CD4-positive, CD25-positive, alpha-beta regulatory T cell (primary cell): ENCODE data around the gene ENAM. TPM values are rescaled to one million over a fixed set of nuclear protein-coding genes. Genes with fewer than 3 reads are reported as not detected.
"Not testable (repeated sequence)": the region's sequence is repeated elsewhere in the genome, so short reads cannot be mapped to it uniquely, and the experiment has no call there.

ENCODE experiments used
- ATAC-seq, 2 donors: fragments of 150-1000 bp; cut with Tn5 transposase; one replicate each; pipeline ENCODE4 v1.10.0; 2021; ENCODE audit warnings: low read depth in 2 of 2, moderate number of reproducible peaks in 2 of 2, moderate library complexity in 1 of 2
- DNase-seq, 3 donors: peaks; one replicate each; pipeline versions ENCODE4 v3.0.0 to v3.0.0-alpha.2; 2012 to 2022; ENCODE audit warnings: mixed read lengths in 1 of 3
- H3K27ac ChIP-seq: one replicate; pipeline ENCODE4 v1.7.0; 2013; ENCODE audit warnings: mild to moderate bottlenecking, low read length; ENCODE audit not compliant: insufficient read depth, poor library complexity, severe bottlenecking
- H3K27me3 ChIP-seq: one replicate; pipeline ENCODE4 v1.7.0; 2013; ENCODE audit warnings: low read length; ENCODE audit not compliant: control insufficient read depth, insufficient read depth
- H3K36me3 ChIP-seq: one replicate; pipeline ENCODE4 v1.7.0; 2013; ENCODE audit warnings: mild to moderate bottlenecking, low read length, moderate library complexity; ENCODE audit not compliant: control insufficient read depth, insufficient read depth
- H3K4me1 ChIP-seq: 2 replicates; pipeline ENCODE4 v1.7.0; 2013; ENCODE audit warnings: mild to moderate bottlenecking, low read length; ENCODE audit not compliant: insufficient read depth, control insufficient read depth, poor library complexity, severe bottlenecking
- H3K4me3 ChIP-seq: one replicate; pipeline ENCODE4 v1.7.0; 2013; ENCODE audit warnings: low read depth, mild to moderate bottlenecking, low read length, moderate library complexity
- H3K9me3 ChIP-seq, 2 experiments: 1 replicate in 1 of 2; 2 replicates in 1 of 2; pipeline ENCODE4 v1.7.0; 2013; ENCODE audit warnings: low read length in 2 of 2, mild to moderate bottlenecking in 1 of 2, moderate library complexity in 1 of 2; ENCODE audit not compliant: control insufficient read depth in 2 of 2
- H3K27ac Mint-ChIP-seq, 3 donors: one replicate each; pipeline ENCODE4 v1.8.0; 2020 to 2022; ENCODE audit warnings: mild to moderate bottlenecking in 3 of 3, mixed read lengths in 3 of 3, moderate library complexity in 2 of 3
- H3K27me3 Mint-ChIP-seq: one replicate; pipeline ENCODE4 v1.8.0; 2022; ENCODE audit warnings: mild to moderate bottlenecking, mixed read lengths
- H3K36me3 Mint-ChIP-seq: one replicate; pipeline ENCODE4 v1.8.0; 2020; ENCODE audit warnings: mixed read lengths
- H3K4me1 Mint-ChIP-seq, 4 donors: one replicate each; pipeline ENCODE4 v1.8.0; 2020 to 2022; ENCODE audit warnings: mixed read lengths in 4 of 4, mild to moderate bottlenecking in 1 of 4
- H3K4me3 Mint-ChIP-seq, 4 donors: one replicate each; pipeline ENCODE4 v1.8.0; 2020 to 2022; ENCODE audit warnings: mild to moderate bottlenecking in 4 of 4, mixed read lengths in 4 of 4, moderate library complexity in 3 of 4
- H3K9me3 Mint-ChIP-seq, 7 donors: one replicate each; pipeline ENCODE4 v1.8.0; 2020 to 2022; ENCODE audit warnings: mixed read lengths in 7 of 7, mild to moderate bottlenecking in 3 of 7, moderate library complexity in 2 of 7
- polyA plus RNA-seq, 4 donors: library from polyadenylated mRNA; unstranded; fragments of 300-500 nt; fragmentation: Illumina TruSeq; gene quantifications; one replicate each; pipeline ENCODE4 v1.2.3, GENCODE V29; 2021
- total RNA-seq: library from RNA; stranded (reverse); gene quantifications from one replicate; pipeline ENCODE4 v1.2.3, GENCODE V29; 2022

ENAM gene
- total and polyA plus RNA-seq, 5 donors from 2014 or later = not detected

DNA sequence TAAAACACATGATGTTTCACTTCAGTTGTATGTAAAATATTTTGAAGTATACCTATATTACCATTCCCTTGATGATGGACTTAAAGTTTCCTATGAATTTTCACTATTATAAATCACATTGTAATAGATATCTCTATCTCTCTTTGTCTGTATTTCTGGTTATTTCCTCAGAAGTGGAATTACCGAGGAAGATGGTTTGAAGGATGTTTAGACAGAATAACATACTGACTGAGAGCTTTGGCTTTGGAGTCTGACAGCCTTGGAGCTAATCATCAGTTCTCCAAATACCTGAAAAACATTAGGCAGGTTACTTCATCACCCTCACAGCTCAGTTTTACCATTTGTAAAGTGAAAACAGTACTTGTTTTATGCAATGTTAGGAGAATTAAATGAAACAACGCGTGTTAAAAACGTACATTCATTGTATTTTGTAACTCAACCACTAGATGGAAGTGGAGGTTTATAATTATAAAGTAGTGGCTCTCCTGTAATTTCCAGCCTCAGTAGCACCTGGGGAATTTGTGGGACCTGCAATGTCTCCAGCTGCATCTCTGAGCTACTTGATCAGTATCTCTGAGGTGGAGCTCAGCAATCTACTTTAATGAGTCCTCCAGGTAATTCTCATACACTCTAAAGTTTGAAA is 23.4 kb downstream of the ENAM start:
- Histone ChIP-seq H3K4me1 (no peaks in the 10 kb centered on the region), H3K36me3 (no peaks in the 10 kb centered on the region), H3K4me3 (no peak overlapping the region), H3K9me3 (no peaks in the 10 kb centered on the region), H3K27me3 (peaks cover 3% of the 10 kb centered on the region), H3K27ac (no peak overlapping the region)
- Mint-ChIP-seq H3K27ac (no peak overlapping the region), H3K4me1 (peaks cover 0 to 4% (median 0%) of the 10 kb centered on the region in 4 donors), H3K36me3 (no peaks in the 10 kb centered on the region), H3K4me3 (no peak overlapping the region), H3K9me3 (no peaks in the 10 kb centered on the region), H3K27me3 (peaks cover 13% of the 10 kb centered on the region)
- ATAC-seq (no peak), DNase-seq (peak in 2 of 3 donors; percentile 36 to 39)

- peaks cover 6% of the 10 kb centered on the region for H3K27me3 ChIP-seq
- Mint-ChIP-seq H3K27ac (no peak overlapping the region), H3K36me3 (no peaks in the 10 kb centered on the region), H3K9me3 (peaks cover 0 to 1% (median 0%) of the 10 kb centered on the region in 7 donors), H3K4me1 (peaks cover 0 to 4% (median 0%) of the 10 kb centered on the region in 4 donors), H3K4me3 (no peak overlapping the region), H3K27me3 (peaks cover 19% of the 10 kb centered on the region)
- H3K9me3 ChIP-seq = no peaks in the 10 kb centered on the region
- ATAC-seq (no peak), DNase-seq (no peak)
- H3K36me3 ChIP-seq = no peaks in the 10 kb centered on the region
- H3K4me3 ChIP-seq = no peak overlapping the region
- H3K27ac ChIP-seq = no peak overlapping the region
- H3K4me1 ChIP-seq = no peaks in the 10 kb centered on the region
These were observed 26.1 kb downstream of the ENAM start for GRCh38 chr4:70654605-70655011.

GRCh38 chr4:70657326-70657725 is 28.8 kb downstream of the ENAM start:
- Mint-ChIP-seq H3K4me1 (no peaks in the 10 kb centered on the region), H3K27me3 (peaks cover 17% of the 10 kb centered on the region), H3K9me3 (peaks cover 0 to 1% (median 0%) of the 10 kb centered on the region in 7 donors), H3K4me3 (no peak overlapping the region), H3K36me3 (no peaks in the 10 kb centered on the region), H3K27ac (no peak overlapping the region)
- no peaks in the 10 kb centered on the region for H3K36me3 ChIP-seq
- no peaks in the 10 kb centered on the region for H3K9me3 ChIP-seq
- no peak overlapping the region for H3K4me3 ChIP-seq
- no peaks in the 10 kb centered on the region for H3K4me1 ChIP-seq
- no peak overlapping the region for H3K27ac ChIP-seq
- no peak for DNase-seq
- peaks cover 6% of the 10 kb centered on the region for H3K27me3 ChIP-seq
- ATAC-seq = no peak

- no peak for DNase-seq
These were observed 29.9 kb downstream of the ENAM start for GRCh38 chr4:70658418-70658817.

DNA sequence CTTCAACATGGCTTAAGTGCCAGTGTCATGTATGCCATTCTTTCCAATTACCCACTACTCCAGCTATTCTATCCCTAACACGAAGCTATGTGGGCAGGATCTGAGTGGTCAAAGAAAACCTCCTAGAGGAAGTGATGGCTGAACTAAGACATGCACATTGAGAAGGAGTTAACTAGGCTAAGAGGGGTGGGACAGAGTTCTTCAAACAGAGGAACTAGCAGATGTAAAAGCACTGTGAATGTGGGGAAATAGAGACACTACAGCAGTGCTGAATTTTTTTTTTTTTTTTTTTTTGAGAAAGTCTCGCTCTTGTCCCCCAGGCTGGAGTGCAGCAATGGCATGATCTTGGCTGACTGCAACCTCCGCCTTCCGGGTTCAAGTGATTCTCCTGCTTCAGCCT is 31.6 kb downstream of the ENAM start:
- H3K27me3 Mint-ChIP-seq = peaks cover 17% of the 10 kb centered on the region
- H3K36me3 Mint-ChIP-seq = no peaks in the 10 kb centered on the region
- peaks cover 0 to 1% (median 0%) of the 10 kb centered on the region in 7 donors for H3K9me3 Mint-ChIP-seq
- no peaks in the 10 kb centered on the region for H3K9me3 ChIP-seq
- no peaks in the 10 kb centered on the region for H3K4me1 Mint-ChIP-seq
- H3K36me3 ChIP-seq = no peaks in the 10 kb centered on the region
- peak overlapping the region in 1 of 3 donors; percentile 79 for H3K27ac Mint-ChIP-seq
- H3K4me3 Mint-ChIP-seq = no peak overlapping the region
- no peak overlapping the region for H3K27ac ChIP-seq
- no peak overlapping the region for H3K4me3 ChIP-seq
- DNase-seq (no peak), ATAC-seq (no peak)
- H3K27me3 ChIP-seq = peaks cover 6% of the 10 kb centered on the region
- H3K4me1 ChIP-seq = no peaks in the 10 kb centered on the region

More at GRCh38 chr4:70658418-70658817, 29.9 kb downstream of the ENAM start:
- Mint-ChIP-seq H3K4me1 (no peaks in the 10 kb centered on the region), H3K27ac (no peak overlapping the region), H3K27me3 (peaks cover 17% of the 10 kb centered on the region), H3K9me3 (peaks cover 0 to 1% (median 0%) of the 10 kb centered on the region in 7 donors), H3K4me3 (no peak overlapping the region), H3K36me3 (no peaks in the 10 kb centered on the region)
- no peak overlapping the region for H3K4me3 ChIP-seq
- no peaks in the 10 kb centered on the region for H3K9me3 ChIP-seq
- peaks cover 6% of the 10 kb centered on the region for H3K27me3 ChIP-seq
- no peak overlapping the region for H3K27ac ChIP-seq
- H3K4me1 ChIP-seq = no peaks in the 10 kb centered on the region
- no peak for ATAC-seq
- no peaks in the 10 kb centered on the region for H3K36me3 ChIP-seq

DNA sequence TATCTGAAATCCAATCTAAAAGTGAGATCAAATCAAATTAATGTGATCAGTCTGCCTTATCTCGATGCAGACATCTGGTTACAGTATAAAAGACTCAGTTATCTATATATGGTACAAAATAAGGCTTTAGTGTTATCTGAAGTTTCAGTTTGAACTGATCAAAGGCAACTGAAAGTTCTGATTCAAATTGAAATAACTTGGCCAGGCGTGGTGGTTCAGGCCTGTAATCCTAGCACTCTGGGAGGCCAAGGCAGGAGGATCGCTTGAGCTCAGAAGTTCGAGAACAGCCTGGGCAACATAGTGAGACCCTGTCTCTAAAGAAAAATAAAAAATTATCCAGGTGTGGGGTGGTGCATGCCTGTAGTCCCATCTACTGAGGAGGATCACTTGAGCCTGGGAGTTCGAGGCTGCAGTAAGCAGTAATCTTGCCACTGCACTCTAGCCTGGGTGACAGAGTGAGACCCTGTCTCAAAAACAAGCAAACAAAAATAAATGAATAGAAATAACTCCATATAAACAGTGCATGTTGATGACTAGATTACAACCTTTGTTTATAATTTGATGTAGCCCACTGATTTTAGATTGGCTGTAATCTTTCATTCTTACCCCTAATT is 32.9 kb downstream of the ENAM start:
- H3K4me1 Mint-ChIP-seq, H3K4me3 Mint-ChIP-seq, H3K36me3 ChIP-seq, H3K9me3 Mint-ChIP-seq, H3K36me3 Mint-ChIP-seq, H3K4me1 ChIP-seq, H3K9me3 ChIP-seq, H3K27ac Mint-ChIP-seq, H3K27ac ChIP-seq, H3K4me3 ChIP-seq, ATAC-seq, H3K27me3 ChIP-seq: not testable (repeated sequence)
- peak in 1 of 3 donors; percentile 43 for DNase-seq
- H3K27me3 Mint-ChIP-seq = peaks cover 21% of the 10 kb centered on the region

- no peak within 1 kb of the TSS for H3K4me3 ChIP-seq
- H3K9me3 ChIP-seq = no peaks in the 10 kb centered on the region
- peaks cover 0 to 1% (median 0%) of the 10 kb centered on the region in 7 donors for H3K9me3 Mint-ChIP-seq
- H3K27ac ChIP-seq = no peak within 1 kb of the TSS
- no peak for DNase-seq
- no peaks in the 10 kb centered on the region for H3K36me3 ChIP-seq
- no peaks in the 10 kb centered on the region for H3K36me3 Mint-ChIP-seq
- H3K27me3 Mint-ChIP-seq = peaks cover 31% of the 10 kb centered on the region
- no peak within 1 kb of the TSS for H3K27ac Mint-ChIP-seq
- H3K4me1 ChIP-seq = no peaks in the 10 kb centered on the region
- H3K4me3 Mint-ChIP-seq = no peak within 1 kb of the TSS
- peaks cover 11% of the 10 kb centered on the region for H3K27me3 ChIP-seq
- no peaks in the 10 kb centered on the region for H3K4me1 Mint-ChIP-seq
- ATAC-seq = no peak
These were observed 37.8 kb downstream of the ENAM start, which contains the start of gene JCHAIN for GRCh38 chr4:70666369-70666768. TSS of gene JCHAIN (minus strand) at chr4:70666508. CDS start at chr4:70666490, 18 bp downstream.
